Left ventricle myocardium superior (tissue), 1 donor: ENCODE measurements around the gene GPR55. TPM values are rescaled to one million over a fixed set of nuclear protein-coding genes. Genes with fewer than 3 reads are reported as not detected.
"Not testable (repeated sequence)": the region's sequence is repeated elsewhere in the genome, so short reads cannot be mapped to it uniquely, and the experiment has no call there.

Experiments
- ATAC-seq: fragments of 200-7000 bp; cut with Tn5 transposase; one replicate; pipeline ENCODE4 v1.9.1; 2020; ENCODE audit warnings: mild to moderate bottlenecking, moderate library complexity
- DNase-seq: peaks from one replicate; pipeline ENCODE4 v3.0.0-alpha.2; 2020
- intact Hi-C: fragments of 100-400 bp; cut with micrococcal nuclease; formaldehyde crosslinking; loops from one replicate; pipeline ENCODE4 v1.11.0; 2022
- total RNA-seq: library from RNA; stranded (reverse); fragmentation: NEBNext Ultra II Directional; extraction: Animal tissue kit (Norgen Biotek cat#: 25700); gene quantifications from one replicate; pipeline ENCODE4 v1.2.1, GENCODE V29; 2021
- donor health status: DM: no; HTN: yes; CAD: no; lungs with severe emphysema.

Gene GPR55
- total RNA-seq, 1 donor from 2014 or later, result not detected

DNA sequence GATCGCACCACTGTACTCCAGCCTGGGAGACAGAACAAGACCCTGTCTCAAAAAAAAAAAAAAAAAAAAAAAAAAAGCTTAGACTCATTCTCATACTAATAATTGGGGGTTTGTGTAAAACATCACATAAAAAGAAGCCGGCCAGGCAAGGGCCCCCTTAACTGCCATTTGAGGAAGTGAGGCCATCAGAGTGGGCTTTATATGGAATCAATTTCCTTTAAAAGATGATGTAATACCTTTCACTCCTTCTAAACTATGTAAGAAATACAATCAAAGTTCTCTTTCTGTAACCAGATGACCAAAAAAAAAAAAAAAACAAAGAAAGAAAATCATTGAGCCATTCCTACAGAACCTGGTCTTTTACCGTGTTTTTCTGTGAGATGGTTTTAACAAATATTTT lies 13.1 kb upstream of the GPR55 start:
- intact Hi-C loops, result no loop called here
- ATAC-seq (no peak), DNase-seq (no peak)

DNA sequence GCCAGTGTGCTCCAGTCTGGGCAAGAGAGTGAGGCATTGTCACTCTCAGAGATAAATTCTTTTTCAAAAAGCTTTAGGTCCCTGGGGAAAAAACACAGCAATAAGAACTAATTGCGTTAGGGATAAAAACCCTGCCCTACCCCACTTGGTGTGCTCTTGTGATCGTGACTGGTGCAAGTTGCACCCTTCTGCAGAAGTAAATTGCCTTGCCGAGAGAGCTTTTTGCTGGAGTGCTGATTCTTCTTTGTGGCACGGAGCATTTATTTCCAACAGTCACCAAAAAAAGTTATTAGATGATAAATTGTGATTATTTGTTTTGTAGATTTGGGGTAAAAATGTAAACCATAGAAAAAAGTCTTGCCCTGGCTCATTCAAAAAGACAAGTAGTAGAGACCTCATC lies 12.3 kb upstream of the GPR55 start:
- ATAC-seq, result no peak
- no peak for DNase-seq
- intact Hi-C loops, result no loop called here

DNA sequence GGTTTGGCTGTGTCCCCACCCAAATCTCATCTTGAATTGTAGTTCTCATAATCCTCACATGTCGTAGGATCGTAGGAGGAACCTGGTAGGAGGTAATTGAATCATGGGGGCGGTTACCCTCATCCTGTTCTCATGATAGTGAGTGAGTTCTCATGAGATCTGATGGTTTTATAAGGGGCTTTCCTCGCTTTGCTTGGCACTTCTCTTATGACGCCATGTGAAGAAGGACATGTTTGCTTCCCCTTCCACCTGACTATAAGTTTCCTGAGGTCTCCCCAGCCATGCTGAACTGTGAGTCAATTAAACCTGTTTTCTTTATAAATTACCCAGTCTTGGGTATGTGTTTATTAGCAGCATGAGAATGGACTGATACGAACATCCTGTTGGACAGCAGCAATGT lies 11.2 kb upstream of the GPR55 start:
- intact Hi-C loops, DNase-seq, ATAC-seq: not testable (repeated sequence)

DNA sequence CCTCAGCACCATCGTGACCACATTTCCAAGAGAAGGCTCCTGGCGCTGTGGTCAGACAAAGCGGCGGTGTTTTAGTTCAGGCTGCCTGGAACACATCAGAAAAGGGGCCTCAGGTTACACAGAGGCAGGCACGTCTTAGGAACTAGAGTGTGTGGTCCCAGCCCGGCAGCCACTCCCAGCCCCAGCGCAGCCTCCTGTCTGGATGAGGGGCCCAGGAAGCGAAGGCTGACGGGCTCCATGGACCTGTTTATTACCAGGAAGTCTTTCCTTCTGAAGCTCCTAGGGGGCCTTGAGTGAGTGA lies 10.0 kb upstream of the GPR55 start:
- no peak for ATAC-seq
- intact Hi-C loops, result no loop called here
- DNase-seq, result no peak

DNA sequence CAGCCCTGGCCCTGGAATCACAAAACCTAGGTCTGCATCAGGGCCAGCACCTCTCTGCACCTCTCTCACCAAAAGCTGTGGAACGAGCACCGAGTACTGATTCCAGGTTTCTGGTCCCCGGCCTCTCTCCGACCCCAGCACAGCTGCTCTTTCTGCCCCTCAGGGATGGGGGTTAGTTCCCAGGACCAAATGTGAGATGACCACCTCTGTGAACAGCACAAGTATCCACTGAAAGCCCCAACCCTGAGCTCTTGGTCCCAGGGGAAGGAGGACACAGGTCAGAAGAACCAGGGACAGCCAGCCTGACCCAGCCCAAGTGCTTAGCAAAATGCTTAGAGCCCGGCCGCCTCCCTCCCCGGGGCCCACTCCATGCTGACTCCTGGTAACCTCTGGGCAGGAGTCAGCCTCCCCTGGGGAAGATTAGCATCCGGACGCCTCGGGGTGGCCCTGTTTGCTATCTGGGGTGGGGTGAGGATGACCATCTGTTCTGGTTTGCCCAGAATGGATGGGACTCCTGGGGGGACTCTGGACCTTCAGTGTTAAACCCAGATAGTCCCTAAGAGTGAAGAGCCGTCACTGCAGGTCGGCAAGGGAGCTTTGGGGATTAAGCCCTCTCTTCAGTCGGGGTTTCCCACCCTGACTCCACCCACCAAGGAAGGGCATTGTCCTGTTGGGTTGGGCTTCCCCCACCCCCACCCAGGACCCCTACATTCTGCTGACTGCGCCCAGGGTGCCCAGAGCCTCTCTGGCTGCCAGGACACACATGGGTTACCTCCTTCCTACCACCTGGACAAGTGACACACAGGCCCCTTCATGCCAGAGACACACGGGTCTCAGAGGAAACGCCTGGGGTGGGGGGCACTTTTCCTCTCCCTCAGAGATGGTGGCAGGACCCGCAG lies 9.4 kb upstream of the GPR55 start:
- ATAC-seq (no peak), DNase-seq (no peak)
- intact Hi-C loops, result no loop called here

DNA sequence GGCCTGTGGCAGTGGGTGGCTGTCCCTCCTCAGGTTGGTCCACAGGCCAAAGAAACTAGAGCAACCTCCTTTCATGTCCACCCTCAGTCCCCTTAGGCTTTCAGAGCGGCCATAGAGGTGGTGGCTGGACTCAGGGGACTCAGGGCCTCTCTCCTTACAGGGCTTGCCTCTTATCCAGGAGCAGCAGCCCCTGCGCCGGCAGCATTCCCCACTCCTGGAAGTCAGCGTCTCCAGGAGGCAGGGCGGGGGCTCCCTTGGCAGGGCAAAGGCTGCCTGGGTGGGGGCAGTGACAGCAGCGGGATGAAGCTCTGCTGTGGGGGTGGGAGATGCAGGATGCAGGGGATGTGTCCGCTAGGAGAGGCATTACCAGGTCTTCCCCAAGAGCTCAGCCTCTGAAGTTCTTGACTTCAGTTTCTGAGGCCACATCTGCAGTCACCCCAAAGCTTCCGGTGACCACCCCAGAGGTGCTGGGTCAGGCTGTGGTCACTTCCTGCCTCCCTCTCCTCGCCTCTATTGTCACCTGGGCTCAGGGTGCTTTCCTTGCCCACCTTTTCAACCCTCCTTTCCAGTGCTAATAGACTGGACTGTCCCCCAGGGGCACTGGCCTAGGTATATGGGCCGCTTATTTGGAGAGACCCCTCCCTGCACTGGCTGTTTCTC lies 8.6 kb upstream of the GPR55 start:
- DNase-seq (no peak), ATAC-seq (no peak)
- intact Hi-C loops, result no loop called here

DNA sequence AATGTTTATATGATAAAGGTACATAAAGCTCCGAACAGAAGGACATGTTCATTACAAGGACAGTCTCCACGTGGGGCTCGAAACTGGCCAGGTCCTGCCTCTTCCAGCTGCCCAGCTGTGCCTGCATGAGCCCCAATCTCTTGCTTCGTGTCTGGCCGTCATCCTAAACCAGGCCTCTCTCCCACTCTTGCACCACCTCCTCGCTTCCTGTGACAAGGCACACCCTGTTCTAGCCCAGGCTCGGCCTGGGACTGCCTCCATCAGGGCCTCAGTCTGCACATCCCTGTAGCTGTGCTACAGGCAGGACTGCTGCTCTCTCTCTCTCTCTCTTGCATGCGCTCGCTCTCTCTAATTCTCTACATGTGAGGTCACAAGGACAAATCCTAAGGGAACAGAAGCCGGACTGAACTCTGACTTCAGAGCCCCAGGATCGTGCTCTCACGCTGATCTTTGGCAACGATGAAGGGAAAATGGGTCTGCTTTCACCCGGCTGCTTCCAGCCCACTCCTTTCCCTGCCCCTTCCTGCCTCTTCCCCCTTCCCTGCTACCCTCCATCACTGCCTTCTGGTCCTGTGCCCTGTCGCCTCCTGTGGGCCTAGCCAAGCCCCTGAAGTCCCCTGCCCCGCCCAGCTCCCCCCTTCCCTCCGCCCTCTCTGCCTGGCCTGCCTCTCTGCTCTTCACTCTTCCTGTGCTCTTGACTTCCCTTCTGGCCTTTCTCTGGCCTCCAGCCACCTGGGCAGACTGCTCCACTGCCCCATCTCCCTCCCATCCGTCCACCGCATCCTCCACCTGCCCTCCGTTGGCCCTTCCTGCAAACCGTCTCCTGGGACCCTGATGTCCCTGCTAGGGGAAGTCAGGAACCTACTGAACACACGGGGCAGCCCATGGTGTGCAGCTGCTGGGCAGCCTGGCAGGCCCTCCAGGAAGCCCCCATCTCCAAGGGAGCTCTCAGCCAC lies 7.8 kb upstream of the GPR55 start:
- DNase-seq (peak; percentile 85), ATAC-seq (peak; percentile 98)
- intact Hi-C loops, result no loop called here

DNA sequence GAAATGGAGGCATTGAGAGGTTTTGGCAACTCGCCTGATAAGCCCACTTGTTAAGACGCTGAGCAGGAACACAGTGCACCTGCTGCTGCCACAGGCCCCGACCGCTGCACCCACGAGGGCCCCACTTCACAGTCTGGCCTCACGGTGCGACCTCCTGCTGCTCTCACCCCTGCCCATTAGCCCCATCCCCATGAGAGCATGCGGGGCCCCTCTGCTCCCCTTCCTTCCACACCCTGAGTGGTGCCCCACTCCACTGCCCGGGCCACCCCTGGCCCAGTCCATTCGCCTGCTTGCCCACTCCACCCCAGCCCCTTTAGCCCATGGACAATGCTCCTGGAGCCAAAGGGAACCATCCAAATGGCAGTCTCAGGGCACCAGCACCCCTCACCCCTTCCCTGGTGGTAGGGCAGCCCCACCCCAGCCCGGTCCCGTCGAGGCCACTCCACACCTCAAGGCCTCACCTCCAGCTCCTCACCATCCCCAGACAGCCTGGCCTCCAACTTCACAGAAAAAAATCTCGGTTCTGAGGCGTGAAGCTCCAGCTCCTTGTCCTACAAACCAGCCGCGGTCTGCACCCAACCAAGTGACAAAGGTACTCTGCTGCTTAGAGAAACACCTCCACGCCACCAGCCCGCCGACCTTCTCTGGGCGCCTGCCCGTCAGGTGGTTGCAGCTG lies 6.7 kb upstream of the GPR55 start:
- ATAC-seq, result no peak
- no peak for DNase-seq
- intact Hi-C loops, result no loop called here

DNA sequence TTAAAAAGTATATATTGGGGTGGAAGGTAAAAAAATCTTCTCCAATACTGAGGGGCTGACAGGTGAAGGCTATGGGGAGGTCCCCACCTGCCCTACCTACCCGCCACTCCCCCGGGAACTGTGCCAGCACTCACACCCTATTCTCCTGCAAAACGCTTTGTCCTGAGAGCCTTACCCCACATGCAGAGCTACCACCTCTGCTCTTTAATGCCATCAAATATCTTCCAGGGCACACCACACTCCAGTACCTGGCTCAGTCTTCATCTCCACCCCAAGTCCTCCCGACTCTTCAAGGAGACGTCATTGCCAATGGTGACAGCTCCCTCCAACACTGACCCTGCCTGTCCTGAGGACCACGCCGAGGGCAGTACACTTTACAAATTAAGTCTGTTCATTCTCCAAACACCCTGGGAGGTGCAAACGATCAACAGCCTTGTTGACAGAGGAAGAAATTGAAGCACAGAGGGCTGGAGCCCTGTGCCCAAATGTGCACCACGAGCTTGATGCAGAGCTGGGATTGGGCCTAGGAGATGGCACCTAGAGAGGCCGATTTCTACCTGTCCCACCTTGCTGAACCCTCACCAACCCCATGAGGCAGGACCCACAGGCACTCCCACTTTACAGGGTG lies 6.0 kb upstream of the GPR55 start:
- no peak for ATAC-seq
- no peak for DNase-seq
- intact Hi-C loops, result no loop called here

DNA sequence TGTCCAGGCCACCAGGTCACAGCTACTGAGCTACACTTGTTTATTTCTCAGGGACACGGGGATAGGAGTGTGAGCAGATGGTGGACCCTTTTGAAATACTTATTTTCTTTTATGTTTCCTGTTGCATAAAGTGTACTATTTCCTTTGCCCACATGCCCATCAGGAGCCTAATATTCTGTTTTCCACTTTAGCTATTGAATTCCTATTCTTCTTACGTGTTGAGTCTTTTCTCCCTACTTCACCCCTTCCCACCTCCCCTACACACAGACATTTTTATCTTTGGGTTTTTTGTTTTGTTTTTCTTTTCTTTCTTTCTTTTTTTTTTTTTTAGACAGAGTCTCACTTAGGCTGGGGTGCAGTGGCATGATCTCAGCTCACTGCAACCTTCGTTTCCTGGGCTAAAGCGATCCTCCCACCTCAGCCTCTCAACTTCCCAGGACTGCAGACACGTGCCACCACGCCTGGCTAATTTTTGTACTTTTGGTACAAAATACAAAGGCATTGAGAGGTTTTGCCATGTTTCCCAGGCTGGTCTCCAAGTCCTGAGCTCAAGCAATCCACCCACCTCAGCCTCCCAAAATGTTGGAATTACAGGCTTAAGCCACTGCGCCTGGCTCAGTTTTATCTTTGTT lies 5.2 kb upstream of the GPR55 start:
- intact Hi-C loops, result no loop called here
- DNase-seq (no peak), ATAC-seq (no peak)

DNA sequence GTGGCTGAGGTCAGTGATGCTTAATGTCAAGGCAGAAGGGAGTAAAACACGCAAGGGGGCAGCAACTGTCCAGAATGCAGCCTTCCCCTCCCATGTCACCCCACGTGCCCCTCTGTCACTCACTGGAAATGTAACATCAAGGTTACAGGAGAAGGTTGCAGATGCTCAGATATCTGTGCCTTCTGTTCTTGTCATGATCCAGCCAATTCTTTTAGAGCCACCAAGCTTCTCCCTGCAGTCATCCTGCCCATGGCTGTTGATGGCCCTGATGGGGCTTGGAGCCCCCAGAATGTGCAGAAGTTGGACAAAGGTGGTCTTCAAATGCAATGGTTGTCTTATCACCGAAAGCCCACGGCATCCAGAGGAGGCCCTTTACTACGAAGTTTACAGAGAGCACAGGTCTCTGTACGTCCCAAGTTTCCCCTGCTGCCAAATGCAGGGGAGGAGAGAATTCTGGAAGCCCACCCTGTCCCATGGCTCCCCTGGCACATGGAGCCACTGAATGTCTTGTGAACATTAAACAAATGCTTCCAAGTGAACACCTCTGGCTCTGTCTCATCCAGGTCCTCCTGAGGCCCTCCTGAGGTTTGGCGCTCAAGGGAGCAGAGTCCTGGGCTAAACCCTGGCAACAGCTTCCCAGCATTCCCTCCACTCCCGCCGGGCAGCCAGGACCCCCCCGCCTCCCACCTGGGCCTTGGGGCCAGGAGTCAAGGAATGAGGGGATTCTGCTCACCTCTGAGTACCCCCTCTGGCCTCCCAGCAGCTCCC lies 4.5 kb upstream of the GPR55 start:
- no peak for ATAC-seq
- DNase-seq, result no peak
- intact Hi-C loops, result no loop called here

DNA sequence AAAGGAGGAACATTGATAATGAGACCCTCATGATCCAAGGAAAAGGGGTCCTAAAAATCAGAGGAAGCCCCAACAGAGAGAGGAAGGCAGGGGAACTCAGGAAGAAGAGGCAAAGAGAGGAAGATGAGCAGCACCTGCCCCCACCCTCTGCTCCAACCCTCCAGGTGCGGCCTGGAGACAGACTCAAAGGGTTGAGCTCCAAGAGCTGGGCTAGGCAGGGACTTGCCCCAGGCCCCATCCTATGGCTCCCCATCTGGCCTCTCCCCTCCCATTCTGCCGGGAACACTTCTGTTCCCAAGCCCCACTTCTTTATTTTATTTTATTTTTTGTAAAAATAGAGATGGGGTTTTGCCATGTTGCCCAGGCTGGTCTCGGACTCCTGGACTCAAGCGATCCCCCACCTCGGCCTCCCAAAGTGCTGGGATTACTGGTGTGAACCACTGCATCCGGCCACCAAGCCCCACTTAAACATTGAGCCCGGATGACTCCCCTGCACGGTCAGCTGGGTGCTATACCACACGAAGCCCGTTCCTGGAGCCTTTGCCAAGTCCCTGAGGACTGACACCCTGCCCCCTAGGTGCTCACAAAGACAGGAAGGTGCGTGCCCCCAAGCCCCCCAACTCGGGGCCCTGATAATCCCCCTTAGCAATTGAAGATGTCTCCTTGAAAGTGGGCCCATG lies 3.8 kb upstream of the GPR55 start:
- intact Hi-C loops, result no loop called here
- DNase-seq (no peak), ATAC-seq (no peak)

DNA sequence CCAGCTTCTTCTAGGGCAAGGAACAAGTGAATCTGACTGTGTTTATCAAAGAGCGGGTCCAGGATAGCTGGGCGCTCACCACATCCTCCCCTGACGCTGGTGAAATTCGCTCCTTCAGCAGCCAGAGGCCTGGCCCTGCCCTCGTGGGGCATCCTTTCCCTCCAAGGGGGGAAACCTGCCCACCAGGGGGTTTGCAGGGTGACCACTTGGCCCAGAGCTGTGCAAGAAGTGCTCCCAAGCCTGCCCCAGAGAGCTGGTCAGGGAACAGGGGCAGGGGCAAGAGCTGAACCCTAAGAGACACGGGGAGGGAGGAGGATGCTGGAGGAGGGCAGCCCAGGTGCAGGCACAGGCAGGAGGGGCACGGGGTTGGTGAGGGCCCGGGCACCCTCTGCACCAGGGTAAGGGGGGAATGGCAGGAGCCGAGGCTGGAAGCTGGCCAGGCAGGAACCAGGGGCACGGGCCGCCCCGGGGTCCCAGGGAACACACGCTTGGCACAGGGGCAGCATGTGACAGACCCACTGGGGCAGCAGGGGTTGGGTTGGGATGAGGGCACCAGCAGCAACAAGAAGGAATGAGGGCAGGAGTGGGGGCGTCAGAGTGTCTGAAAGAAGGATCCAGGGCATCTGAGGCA lies 2.8 kb upstream of the GPR55 start:
- DNase-seq (no peak), ATAC-seq (no peak)

DNA sequence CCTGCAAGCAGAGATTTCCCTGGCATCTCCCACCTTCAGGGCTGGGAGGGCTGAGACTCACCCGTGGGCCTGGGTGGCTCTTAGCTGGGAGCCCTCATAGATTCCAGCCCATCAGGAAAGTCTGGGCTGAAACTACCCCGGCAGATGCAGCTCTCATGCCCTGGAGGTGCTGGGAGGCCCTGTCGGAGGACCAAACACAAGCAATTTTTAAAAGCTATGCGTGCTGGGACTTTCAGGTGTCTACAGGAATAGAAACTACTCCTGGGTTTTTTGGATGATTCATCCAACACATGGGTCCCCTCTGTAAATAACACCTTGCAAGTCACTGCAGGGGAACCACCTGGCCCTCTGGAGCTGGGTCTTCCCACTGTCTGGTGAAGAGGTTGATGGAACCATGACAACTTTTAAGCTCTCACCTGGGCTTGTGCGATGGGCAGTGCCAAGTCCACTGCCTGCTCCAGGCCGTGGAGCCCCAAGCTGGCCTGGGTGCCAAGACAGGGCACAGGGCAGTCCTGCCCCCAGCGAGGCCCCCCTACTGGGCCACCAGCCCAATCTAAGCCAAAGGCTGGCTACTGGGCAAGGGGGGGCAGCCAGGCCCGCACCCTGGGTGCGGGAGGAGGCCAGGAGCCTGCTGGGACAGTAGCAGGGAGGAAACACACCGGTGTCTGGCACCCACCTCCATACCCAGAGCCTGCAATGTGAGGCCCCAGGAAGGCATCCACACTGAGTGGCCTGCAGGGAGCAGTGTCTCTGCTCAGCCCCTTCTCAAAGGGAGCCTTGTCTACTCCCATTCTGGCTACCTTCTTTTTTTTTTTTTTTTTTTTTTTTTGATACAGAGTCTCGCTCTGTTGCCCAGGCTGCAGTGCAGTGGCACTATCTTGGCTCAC lies 1.1 kb upstream of the GPR55 start:
- intact Hi-C loops, result no loop called here
- DNase-seq (no peak), ATAC-seq (no peak)

More for the DNA sequence above, 2.8 kb upstream of the GPR55 start:
- intact Hi-C loops, result no loop called here

DNA sequence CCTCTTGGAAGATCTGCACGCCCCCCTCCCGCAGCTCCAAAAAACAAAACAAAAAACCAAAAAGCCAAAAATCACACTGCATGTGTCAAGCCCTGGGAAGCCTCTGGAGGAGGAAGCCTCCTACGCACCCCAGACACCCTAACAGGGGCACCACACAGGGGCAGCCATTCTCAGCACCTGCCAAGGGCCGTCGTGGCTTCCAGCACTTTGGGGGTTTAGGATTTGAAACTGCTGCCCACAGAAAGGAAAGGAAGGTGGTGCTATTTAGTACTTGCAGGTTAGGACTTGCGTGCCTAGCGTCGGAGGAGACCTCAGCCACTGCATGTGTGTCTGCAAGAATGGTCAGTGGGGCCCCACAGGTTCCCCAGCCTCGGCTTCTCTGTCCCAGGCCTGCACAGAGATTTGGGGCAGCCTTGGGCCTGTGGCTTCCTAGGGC lies 419 bp upstream of the GPR55 start:
- ATAC-seq (no peak), DNase-seq (no peak)
- intact Hi-C loops, result no loop called here

DNA sequence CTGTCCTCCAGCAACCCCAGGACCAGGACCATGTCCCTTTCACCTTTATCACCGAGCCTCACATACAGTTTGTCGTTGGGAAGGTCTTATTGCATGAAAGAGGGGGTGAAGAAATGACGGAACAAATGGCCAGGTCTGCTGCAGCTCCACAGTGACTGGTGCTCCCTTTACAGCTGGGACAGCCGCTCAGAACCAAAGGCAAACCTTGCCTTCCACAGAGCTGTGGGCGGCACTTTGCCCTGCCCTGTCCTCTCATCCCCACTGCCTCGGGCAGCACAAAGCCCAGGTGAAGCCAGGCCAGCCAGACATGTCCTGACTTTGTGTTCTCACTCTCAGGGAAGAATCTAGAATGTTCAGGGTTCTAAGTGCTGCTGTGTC lies 961 bp downstream of the GPR55 start:
- intact Hi-C loops, result no loop called here
- DNase-seq, result no peak
- ATAC-seq, result no peak
